Chondrocyte (in vitro differentiated cells): ENCODE results near the gene MYL12B. TPM values are rescaled to one million over a fixed set of nuclear protein-coding genes. Genes with fewer than 3 reads are reported as not detected.
"Not testable (repeated sequence)": the region's sequence is repeated elsewhere in the genome, so short reads cannot be mapped to it uniquely, and the experiment has no call there.

Experiments
- DNase-seq: peaks from one replicate; pipeline ENCODE4 v3.0.0; 2021; ENCODE audit warnings: mixed read lengths, low spot score
- H3K27ac Mint-ChIP-seq: one replicate; pipeline ENCODE4 v1.8.0; 2021; ENCODE audit warnings: mild to moderate bottlenecking, moderate library complexity, mixed read lengths; ENCODE audit not compliant: unreplicated experiment
- H3K27me3 Mint-ChIP-seq: 2 replicates; pipeline ENCODE4 v1.8.0; 2021; ENCODE audit warnings: low read depth, mixed read lengths
- H3K36me3 Mint-ChIP-seq: 2 replicates; pipeline ENCODE4 v1.8.0; 2021; ENCODE audit warnings: low read depth, mixed read lengths
- H3K4me1 Mint-ChIP-seq: 2 replicates; pipeline ENCODE4 v1.8.0; 2021; ENCODE audit warnings: low read depth, mild to moderate bottlenecking, mixed read lengths
- H3K4me3 Mint-ChIP-seq: one replicate; pipeline ENCODE4 v1.8.0; 2021; ENCODE audit warnings: mild to moderate bottlenecking, moderate library complexity, mixed read lengths; ENCODE audit not compliant: unreplicated experiment
- H3K9me3 Mint-ChIP-seq: 2 replicates; pipeline ENCODE4 v1.8.0; 2021; ENCODE audit warnings: low read depth, mixed read lengths
- CTCF ChIP-seq: fragments of 200-600 bp; sonication (generic); IDR thresholded peaks from 2 replicates; pipeline ENCODE4 v1.5.0; 2021; ENCODE audit warnings: antibody characterized with exemption, mild to moderate bottlenecking, moderate library complexity
- total RNA-seq: library from RNA; stranded (reverse); gene quantifications from 3 replicates; pipeline ENCODE4 v1.2.1, GENCODE V29; 2021

The MYL12B gene
- total RNA-seq, 1 donor from 2014 or later = 327 TPM

DNA sequence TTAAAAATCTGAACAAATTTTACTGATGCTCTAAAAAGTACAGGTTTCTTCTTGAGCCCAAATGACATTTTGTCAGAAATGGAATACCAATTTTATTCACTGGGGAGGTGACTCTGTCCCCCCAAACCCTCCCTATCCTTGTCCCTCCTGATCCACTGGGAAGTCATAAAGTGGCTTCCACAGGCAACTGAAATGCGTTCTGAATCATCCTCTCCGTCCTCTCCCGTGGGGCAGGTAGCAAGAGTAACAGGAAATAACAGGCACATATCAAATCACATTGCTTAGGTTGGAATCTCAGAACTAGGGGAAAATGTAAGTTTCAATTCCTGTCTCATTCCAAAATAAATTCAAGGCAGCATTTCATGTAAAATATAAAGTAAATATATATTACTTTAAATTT is 44.5 kb downstream of the MYL12B start:
- TF ChIP-seq CTCF = no peak
- no peaks in the 10 kb centered on the region for H3K36me3 Mint-ChIP-seq
- no peaks in the 10 kb centered on the region for H3K9me3 Mint-ChIP-seq
- peak overlapping the region; percentile 72 for H3K27ac Mint-ChIP-seq
- no peak for DNase-seq
- H3K4me3 Mint-ChIP-seq = no peak overlapping the region
- no peaks in the 10 kb centered on the region for H3K27me3 Mint-ChIP-seq
- peaks cover 18% of the 10 kb centered on the region for H3K4me1 Mint-ChIP-seq

GRCh38 chr18:3313685-3314084 is 51.8 kb downstream of the MYL12B start:
- H3K4me1 Mint-ChIP-seq = peaks cover 12% of the 10 kb centered on the region
- DNase-seq = no peak
- H3K4me3 Mint-ChIP-seq = no peak overlapping the region
- no peaks in the 10 kb centered on the region for H3K36me3 Mint-ChIP-seq
- H3K27me3 Mint-ChIP-seq = no peaks in the 10 kb centered on the region
- H3K9me3 Mint-ChIP-seq = peaks cover 9% of the 10 kb centered on the region
- H3K27ac Mint-ChIP-seq = no peak overlapping the region
- no peak for TF ChIP-seq CTCF

DNA sequence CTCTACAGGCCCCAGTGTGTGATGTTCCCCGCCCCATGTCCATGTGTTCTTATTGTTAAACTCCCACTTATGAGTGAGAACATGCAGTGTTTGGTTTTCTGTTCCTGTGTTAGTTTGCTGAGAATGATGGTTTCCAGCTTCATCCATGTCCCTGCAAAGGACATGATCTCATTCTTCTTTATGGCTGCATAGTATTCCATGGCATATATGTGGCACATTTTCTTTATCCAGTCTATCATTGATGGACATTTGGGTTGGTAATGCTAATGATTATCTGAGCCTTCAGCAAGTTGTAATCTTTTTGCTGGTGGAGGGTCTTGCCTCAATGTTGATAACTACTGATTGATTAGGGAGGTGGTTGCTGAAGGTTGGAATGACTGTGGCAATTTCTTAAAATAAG is 53.4 kb downstream of the MYL12B start:
- not testable (repeated sequence) for H3K36me3 Mint-ChIP-seq, DNase-seq, H3K4me3 Mint-ChIP-seq, H3K27me3 Mint-ChIP-seq, H3K9me3 Mint-ChIP-seq, H3K27ac Mint-ChIP-seq
- H3K4me1 Mint-ChIP-seq = peaks cover 12% of the 10 kb centered on the region

DNA sequence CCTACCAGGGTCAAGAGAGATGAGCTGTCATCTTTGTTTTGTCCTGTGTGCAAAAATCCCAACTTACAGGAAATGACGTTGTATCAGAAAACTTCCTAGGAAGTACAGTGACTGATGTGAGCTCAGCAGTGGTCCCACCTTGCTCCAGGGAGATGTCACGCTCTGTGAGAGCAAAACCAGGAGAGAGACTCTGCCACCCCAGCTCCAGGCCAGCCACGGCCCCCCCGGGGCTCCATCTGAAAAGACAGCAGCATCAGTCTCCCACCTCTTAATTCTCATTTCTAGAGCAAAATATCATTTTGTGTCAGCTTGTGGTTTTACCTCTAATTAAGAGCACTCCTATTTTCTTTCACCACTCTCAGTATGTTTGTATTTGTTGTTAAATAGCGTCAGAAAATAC is 57.5 kb downstream of the MYL12B start:
- Mint-ChIP-seq H3K4me1 (peaks cover 17% of the 10 kb centered on the region), H3K4me3 (no peak overlapping the region), H3K27ac (no peak overlapping the region), H3K36me3 (no peaks in the 10 kb centered on the region), H3K9me3 (peaks cover 9% of the 10 kb centered on the region), H3K27me3 (no peaks in the 10 kb centered on the region)
- TF ChIP-seq CTCF = no peak
- DNase-seq = no peak

- no peak for DNase-seq
- H3K36me3 Mint-ChIP-seq = no peaks in the 10 kb centered on the region
- H3K27ac Mint-ChIP-seq = no peak overlapping the region
- no peak for TF ChIP-seq CTCF
- H3K4me1 Mint-ChIP-seq = peaks cover 17% of the 10 kb centered on the region
- H3K4me3 Mint-ChIP-seq = no peak overlapping the region
- H3K27me3 Mint-ChIP-seq = no peaks in the 10 kb centered on the region
- H3K9me3 Mint-ChIP-seq = peaks cover 9% of the 10 kb centered on the region
Observed at GRCh38 chr18:3319894-3320454, 58.0 kb downstream of the MYL12B start.

DNA sequence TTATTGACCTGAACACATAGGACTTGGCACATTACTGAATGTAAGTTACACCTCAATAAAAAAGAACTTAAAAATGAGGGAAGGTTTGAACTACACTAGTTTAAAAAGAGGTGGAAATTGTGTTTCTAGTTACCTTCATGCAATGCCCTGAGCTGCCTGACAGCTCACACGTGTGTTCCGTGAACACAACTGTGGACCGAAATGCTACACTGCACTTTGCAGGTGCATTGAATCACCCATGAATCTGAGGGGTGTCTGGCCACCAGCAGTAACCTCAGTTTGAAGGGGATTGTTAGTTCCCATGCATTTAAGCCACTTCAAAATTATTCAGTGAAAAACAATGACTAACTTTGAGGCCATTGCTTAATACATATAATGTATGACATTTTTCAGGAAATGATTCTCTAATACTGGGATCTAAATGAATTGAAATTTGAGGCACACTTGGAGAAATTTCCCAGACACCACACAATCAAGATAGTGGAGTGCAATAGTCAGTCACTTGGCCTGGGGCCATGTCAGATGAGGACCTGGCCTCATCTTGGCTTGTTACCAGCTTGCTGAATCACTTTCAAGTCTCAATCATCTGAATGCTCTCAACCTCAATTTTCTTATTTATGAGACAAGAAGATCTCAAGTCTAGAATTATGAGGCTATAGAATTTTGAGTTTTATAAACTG is 59.3 kb downstream of the MYL12B start:
- Mint-ChIP-seq H3K4me3 (no peak overlapping the region), H3K27ac (no peak overlapping the region), H3K36me3 (no peaks in the 10 kb centered on the region), H3K4me1 (peaks cover 17% of the 10 kb centered on the region), H3K9me3 (peaks cover 5% of the 10 kb centered on the region), H3K27me3 (no peaks in the 10 kb centered on the region)
- no peak for TF ChIP-seq CTCF
- DNase-seq = no peak
